Measurements from ENCODE around the gene AKT2. TPM values are rescaled to one million over a fixed set of nuclear protein-coding genes. Genes with fewer than 3 reads are reported as not detected.

Gene AKT2
- total and polyA plus RNA-seq, 2 donors from 2014 or later: 75.0 to 154 TPM

DNA sequence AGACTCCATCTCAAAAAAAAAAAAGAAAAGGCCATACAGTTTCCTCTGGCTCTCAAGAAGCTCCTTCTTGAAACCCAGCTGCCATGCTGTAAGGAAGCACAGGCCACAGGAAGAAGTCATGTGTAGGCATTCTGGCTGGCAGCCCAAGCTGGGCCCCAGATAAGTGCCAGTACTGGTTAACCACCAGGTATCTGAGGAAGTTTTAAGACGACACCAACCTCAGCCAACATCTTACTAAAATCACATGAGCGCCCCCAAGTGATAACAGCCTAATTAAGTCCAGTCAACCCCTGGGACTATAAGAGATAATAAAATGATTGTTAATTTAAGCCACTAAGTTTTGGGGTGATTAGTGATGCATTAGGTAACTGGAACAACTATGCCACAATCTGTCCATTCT is 27.4 kb upstream of the AKT2 start:
- H3K4me1 ChIP-seq (ENCODE audit: control insufficient read depth in 2 of 3, insufficient read depth in 2 of 3, low read depth in 1 of 3, low read length in 3 of 3): no peaks in the 10 kb centered on the region
- TF ChIP-seq, protein P1, sequence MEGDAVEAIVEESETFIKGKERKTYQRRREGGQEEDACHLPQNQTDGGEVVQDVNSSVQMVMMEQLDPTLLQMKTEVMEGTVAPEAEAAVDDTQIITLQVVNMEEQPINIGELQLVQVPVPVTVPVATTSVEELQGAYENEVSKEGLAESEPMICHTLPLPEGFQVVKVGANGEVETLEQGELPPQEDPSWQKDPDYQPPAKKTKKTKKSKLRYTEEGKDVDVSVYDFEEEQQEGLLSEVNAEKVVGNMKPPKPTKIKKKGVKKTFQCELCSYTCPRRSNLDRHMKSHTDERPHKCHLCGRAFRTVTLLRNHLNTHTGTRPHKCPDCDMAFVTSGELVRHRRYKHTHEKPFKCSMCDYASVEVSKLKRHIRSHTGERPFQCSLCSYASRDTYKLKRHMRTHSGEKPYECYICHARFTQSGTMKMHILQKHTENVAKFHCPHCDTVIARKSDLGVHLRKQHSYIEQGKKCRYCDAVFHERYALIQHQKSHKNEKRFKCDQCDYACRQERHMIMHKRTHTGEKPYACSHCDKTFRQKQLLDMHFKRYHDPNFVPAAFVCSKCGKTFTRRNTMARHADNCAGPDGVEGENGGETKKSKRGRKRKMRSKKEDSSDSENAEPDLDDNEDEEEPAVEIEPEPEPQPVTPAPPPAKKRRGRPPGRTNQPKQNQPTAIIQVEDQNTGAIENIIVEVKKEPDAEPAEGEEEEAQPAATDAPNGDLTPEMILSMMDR (IDR thresholded peaks at IDR 0.05; ENCODE audit: borderline replicate concordance, extremely low read depth, insufficient read depth): no peak
- no peak overlapping the region for H3K27ac ChIP-seq (ENCODE audit: low read depth in 2 of 2, low read length in 2 of 2)
- no peak overlapping the region for H3K9ac ChIP-seq (ENCODE audit: low read length in 3 of 3)
- H3K9me3 ChIP-seq (ENCODE audit: control insufficient read depth in 2 of 3, insufficient read depth in 1 of 3, low read length in 3 of 3): no peaks in the 10 kb centered on the region
- DNase-seq (no peak), FAIRE-seq (no peak)
- intact Hi-C loops (cut with DNase I): no loop called here
- H3K27me3 ChIP-seq (ENCODE audit: control insufficient read depth, insufficient read depth, low read length): no peaks in the 10 kb centered on the region
- H3K36me3 ChIP-seq (ENCODE audit: control insufficient read depth in 2 of 3, insufficient read depth in 3 of 3, low read length in 3 of 3): no peaks in the 10 kb centered on the region
- no peak overlapping the region for H3K4me3 ChIP-seq (ENCODE audit: low read length in 3 of 3)

DNA sequence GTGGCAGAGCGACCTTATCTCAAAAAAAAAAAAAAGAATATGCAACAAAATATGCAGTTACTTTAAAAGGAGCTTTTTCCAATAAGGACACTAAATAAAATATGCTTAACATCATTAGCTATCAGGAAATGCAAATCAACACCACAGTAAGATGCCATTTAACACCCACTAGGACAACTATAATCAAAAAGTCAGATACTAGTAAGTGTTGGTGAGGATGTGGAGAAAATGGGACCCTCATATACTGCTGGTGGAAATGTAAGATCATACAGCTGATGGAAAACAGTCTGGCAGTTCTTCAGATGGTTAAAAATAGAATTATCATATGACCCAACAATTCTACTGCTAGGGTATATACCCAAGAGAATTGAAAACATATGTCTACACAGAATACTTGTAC is 24.5 kb upstream of the AKT2 start:
- intact Hi-C loops (cut with DNase I): no loop called here
- no peaks in the 10 kb centered on the region for H3K27me3 ChIP-seq (ENCODE audit: control insufficient read depth, insufficient read depth, low read length)
- no peaks in the 10 kb centered on the region for H3K9me3 ChIP-seq (ENCODE audit: control insufficient read depth in 2 of 3, insufficient read depth in 1 of 3, low read length in 3 of 3)
- no peak overlapping the region for H3K4me3 ChIP-seq (ENCODE audit: low read length in 3 of 3)
- DNase-seq (no peak), FAIRE-seq (no peak)
- H3K36me3 ChIP-seq (ENCODE audit: control insufficient read depth in 2 of 3, insufficient read depth in 3 of 3, low read length in 3 of 3): no peaks in the 10 kb centered on the region
- no peaks in the 10 kb centered on the region for H3K4me1 ChIP-seq (ENCODE audit: control insufficient read depth in 2 of 3, insufficient read depth in 2 of 3, low read depth in 1 of 3, low read length in 3 of 3)
- TF ChIP-seq, protein P1 (IDR thresholded peaks at IDR 0.05; ENCODE audit: borderline replicate concordance, extremely low read depth, insufficient read depth): no peak
- no peak overlapping the region for H3K27ac ChIP-seq (ENCODE audit: low read depth in 2 of 2, low read length in 2 of 2)
- no peak overlapping the region for H3K9ac ChIP-seq (ENCODE audit: low read length in 3 of 3)

- peak; percentile 61 for FAIRE-seq
These were observed 20.3 kb upstream of the AKT2 start for GRCh38 chr19:40305403-40305802.

More at GRCh38 chr19:40305403-40305802, 20.3 kb upstream of the AKT2 start:
- H3K4me3 ChIP-seq (ENCODE audit: low read length in 3 of 3): no peak overlapping the region
- no peak overlapping the region for H3K9ac ChIP-seq (ENCODE audit: low read length in 3 of 3)
- H3K36me3 ChIP-seq (ENCODE audit: control insufficient read depth in 2 of 3, insufficient read depth in 3 of 3, low read length in 3 of 3): no peaks in the 10 kb centered on the region
- no peaks in the 10 kb centered on the region for H3K4me1 ChIP-seq (ENCODE audit: control insufficient read depth in 2 of 3, insufficient read depth in 2 of 3, low read depth in 1 of 3, low read length in 3 of 3)
- no peaks in the 10 kb centered on the region for H3K27me3 ChIP-seq (ENCODE audit: control insufficient read depth, insufficient read depth, low read length)
- intact Hi-C loops (cut with DNase I): no loop called here
- H3K9me3 ChIP-seq (ENCODE audit: control insufficient read depth in 2 of 3, insufficient read depth in 1 of 3, low read length in 3 of 3): no peaks in the 10 kb centered on the region
- TF ChIP-seq, protein P1 (IDR thresholded peaks at IDR 0.05; ENCODE audit: borderline replicate concordance, extremely low read depth, insufficient read depth): peak; percentile 69
- peak; percentile 78 to 95 (median 82) for DNase-seq
- H3K27ac ChIP-seq (ENCODE audit: low read depth in 2 of 2, low read length in 2 of 2): no peak overlapping the region
